Hepatocyte (in vitro differentiated cells): ENCODE results near the gene NVL.

ENCODE experiments used
- EZH2 ChIP-seq: fragments of 200-600 bp; sonication (generic); IDR thresholded peaks from 2 replicates; pipeline ENCODE4 v1.6.1; 2016; ENCODE audit warnings: antibody characterized with exemption, mild to moderate bottlenecking, borderline replicate concordance
- TF ChIP-seq, protein P1 (sequence below): fragments of 200-600 bp; sonication (generic); IDR thresholded peaks from 2 replicates; pipeline ENCODE4 v1.5.1; 2016; ENCODE audit warnings: antibody characterized with exemption, mild to moderate bottlenecking; ENCODE audit not compliant: poor library complexity

DNA sequence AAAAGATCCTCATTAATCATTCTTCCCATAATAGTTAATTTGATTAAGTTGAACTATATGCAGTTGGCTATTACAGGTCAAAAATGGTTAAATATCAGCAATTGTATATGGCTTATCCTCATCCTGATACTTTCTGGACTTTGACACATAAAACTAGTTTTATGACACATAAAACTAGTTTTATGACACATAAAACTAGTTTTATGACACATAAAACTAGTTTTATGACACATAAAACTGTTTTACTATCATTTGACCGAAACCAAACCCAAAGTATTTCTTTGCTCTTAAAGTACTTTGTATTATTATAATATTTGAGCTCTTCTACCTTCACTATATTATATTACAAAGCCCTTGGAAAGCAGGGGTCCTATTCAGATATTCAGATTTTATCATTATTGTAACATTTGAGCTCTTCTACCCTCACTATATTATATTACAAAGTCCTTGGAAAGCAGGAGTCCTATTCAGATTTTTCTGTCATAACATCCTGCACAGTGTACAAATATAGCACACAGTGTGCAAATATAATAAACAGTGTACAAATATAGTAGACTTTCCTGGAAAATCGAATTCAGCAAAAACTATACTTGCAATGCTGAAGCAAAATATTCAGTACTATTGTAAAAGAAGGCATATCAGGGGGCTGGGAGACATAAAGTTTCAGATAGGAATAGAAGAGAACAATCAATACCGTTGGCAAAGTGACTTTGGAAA lies 53.0 kb downstream of the NVL start:
- TF ChIP-seq, protein P1, sequence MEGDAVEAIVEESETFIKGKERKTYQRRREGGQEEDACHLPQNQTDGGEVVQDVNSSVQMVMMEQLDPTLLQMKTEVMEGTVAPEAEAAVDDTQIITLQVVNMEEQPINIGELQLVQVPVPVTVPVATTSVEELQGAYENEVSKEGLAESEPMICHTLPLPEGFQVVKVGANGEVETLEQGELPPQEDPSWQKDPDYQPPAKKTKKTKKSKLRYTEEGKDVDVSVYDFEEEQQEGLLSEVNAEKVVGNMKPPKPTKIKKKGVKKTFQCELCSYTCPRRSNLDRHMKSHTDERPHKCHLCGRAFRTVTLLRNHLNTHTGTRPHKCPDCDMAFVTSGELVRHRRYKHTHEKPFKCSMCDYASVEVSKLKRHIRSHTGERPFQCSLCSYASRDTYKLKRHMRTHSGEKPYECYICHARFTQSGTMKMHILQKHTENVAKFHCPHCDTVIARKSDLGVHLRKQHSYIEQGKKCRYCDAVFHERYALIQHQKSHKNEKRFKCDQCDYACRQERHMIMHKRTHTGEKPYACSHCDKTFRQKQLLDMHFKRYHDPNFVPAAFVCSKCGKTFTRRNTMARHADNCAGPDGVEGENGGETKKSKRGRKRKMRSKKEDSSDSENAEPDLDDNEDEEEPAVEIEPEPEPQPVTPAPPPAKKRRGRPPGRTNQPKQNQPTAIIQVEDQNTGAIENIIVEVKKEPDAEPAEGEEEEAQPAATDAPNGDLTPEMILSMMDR = no peak
- TF ChIP-seq EZH2 = no peak
